HEK293T (cell line): Measurements from ENCODE around the gene MECP2.

Experiments used
- ARNT ChIP-seq: fragments of 450-650 bp; IDR thresholded peaks from 2 replicates; pipeline ENCODE4 v1.6.1; 2017; ENCODE audit warnings: mild to moderate bottlenecking
- ELF4 ChIP-seq: fragments of 450-650 bp; IDR thresholded peaks from 2 replicates; pipeline ENCODE4 v1.6.1; 2017; ENCODE audit warnings: antibody characterized with exemption
- FOXA1 ChIP-seq: fragments of 450-650 bp; IDR thresholded peaks from 2 replicates; pipeline ENCODE4 v1.6.1; 2016; ENCODE audit warnings: mild to moderate bottlenecking
- FOXK2 ChIP-seq: fragments of 450-650 bp; IDR thresholded peaks from 2 replicates; pipeline ENCODE4 v1.6.1; 2016; ENCODE audit warnings: mild to moderate bottlenecking
- FOXM1 ChIP-seq: fragments of 450-650 bp; IDR thresholded peaks from 2 replicates; pipeline ENCODE4 v1.6.1; 2017; ENCODE audit warnings: mild to moderate bottlenecking, borderline replicate concordance
- NFRKB ChIP-seq: fragments of 450-650 bp; IDR thresholded peaks from 2 replicates; pipeline ENCODE4 v1.6.1; 2016; ENCODE audit warnings: mild to moderate bottlenecking, moderate library complexity
- SP1 ChIP-seq: fragments of 450-650 bp; IDR thresholded peaks from 2 replicates; pipeline ENCODE4 v1.6.1; 2017
- SUZ12 ChIP-seq: fragments of 450-650 bp; IDR thresholded peaks from 2 replicates; pipeline ENCODE4 v1.6.1; 2016; ENCODE audit warnings: mild to moderate bottlenecking
- TARDBP ChIP-seq: fragments of 450-650 bp; IDR thresholded peaks from 2 replicates; pipeline ENCODE4 v1.6.1; 2016
- ZNF384 ChIP-seq: fragments of 450-650 bp; IDR thresholded peaks from 2 replicates; pipeline ENCODE4 v1.6.1; 2016
- TF ChIP-seq, protein P1 (sequence below): fragments of 450-650 bp; IDR thresholded peaks from 2 replicates; pipeline ENCODE4 v1.6.1; 2016

DNA sequence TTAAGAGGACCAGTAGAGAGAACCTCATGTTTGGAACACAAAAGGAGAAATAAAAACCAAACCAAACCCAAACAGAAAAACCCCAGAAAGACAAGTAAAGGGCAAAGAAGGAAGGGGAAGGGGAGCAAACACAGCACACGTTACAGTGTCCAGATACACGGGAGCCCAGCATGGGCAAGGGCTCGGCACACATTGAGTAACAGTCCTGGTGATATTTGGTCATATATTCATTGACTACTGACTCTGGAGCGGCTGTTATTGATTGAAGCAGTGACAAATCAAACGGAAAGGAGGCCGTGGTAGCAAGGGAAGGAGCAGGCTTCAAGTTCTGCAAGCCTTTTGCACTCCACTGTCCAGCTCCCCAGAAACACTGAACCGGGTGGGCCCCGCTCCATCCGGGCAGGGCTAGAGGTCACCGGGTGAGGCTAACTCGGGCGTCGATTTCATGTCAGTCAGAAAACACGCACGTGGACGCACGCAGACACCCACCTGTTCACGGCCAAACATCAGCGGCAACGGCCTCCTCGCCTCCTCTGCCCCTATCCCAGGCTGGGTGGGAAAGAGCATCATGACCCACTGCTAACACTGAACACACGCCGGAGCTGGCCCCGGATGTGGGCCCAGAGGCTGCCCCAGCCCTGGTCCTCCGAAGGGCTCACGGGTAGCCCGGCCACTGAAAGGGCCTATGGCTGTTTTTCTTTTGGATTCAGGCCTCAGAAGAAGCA, 74.1 kb downstream of the MECP2 start:
- no peak for TF ChIP-seq SP1
- TF ChIP-seq ZNF384 = no peak
- TF ChIP-seq TARDBP = no peak
- no peak for TF ChIP-seq ARNT
- TF ChIP-seq, protein P1, sequence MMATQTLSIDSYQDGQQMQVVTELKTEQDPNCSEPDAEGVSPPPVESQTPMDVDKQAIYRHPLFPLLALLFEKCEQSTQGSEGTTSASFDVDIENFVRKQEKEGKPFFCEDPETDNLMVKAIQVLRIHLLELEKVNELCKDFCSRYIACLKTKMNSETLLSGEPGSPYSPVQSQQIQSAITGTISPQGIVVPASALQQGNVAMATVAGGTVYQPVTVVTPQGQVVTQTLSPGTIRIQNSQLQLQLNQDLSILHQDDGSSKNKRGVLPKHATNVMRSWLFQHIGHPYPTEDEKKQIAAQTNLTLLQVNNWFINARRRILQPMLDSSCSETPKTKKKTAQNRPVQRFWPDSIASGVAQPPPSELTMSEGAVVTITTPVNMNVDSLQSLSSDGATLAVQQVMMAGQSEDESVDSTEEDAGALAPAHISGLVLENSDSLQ = no peak
- no peak for TF ChIP-seq SUZ12
- TF ChIP-seq FOXM1 = no peak
- TF ChIP-seq NFRKB = no peak
- TF ChIP-seq ELF4 = no peak
- TF ChIP-seq FOXK2 = no peak
- TF ChIP-seq FOXA1 = no peak
